DMS 273 treated with DMSO at 0.1 percent for 48 hours (cell line): ENCODE results near the gene FGFR1OP2.
"Not testable (repeated sequence)": the region's sequence is repeated elsewhere in the genome, so short reads cannot be mapped to it uniquely, and the experiment has no call there.

Source experiments
- DNase-seq: peaks from one replicate; lab custom pipeline; 2025; lab: John Stamatoyannopoulos, UW

The FGFR1OP2 gene

GRCh38 chr12:26941215-26941594, 2.9 kb downstream of the FGFR1OP2 start:
- DNase-seq = no peak

- DNase-seq = no peak
Measured at GRCh38 chr12:26948309-26948708, 10.0 kb downstream of the FGFR1OP2 start.

GRCh38 chr12:26953447-26953846, 15.2 kb downstream of the FGFR1OP2 start:
- DNase-seq = no peak

GRCh38 chr12:26954027-26954426, 15.8 kb downstream of the FGFR1OP2 start:
- no peak for DNase-seq

GRCh38 chr12:26961391-26961790, 23.1 kb downstream of the FGFR1OP2 start:
- DNase-seq = not testable (repeated sequence)

GRCh38 chr12:26961803-26962202, 23.5 kb downstream of the FGFR1OP2 start:
- DNase-seq = no peak

- no peak for DNase-seq
Measured at GRCh38 chr12:26963413-26963812, 25.1 kb downstream of the FGFR1OP2 start.

- no peak for DNase-seq
Measured at GRCh38 chr12:26966842-26967241, 28.6 kb downstream of the FGFR1OP2 start.

GRCh38 chr12:26970136-26970535, 31.9 kb downstream of the FGFR1OP2 start:
- DNase-seq = no peak

GRCh38 chr12:26971963-26972362, 33.7 kb downstream of the FGFR1OP2 start:
- DNase-seq = no peak

- DNase-seq = no peak
Measured at GRCh38 chr12:26976687-26977086, 38.4 kb downstream of the FGFR1OP2 start.

GRCh38 chr12:26978801-26979200, 40.5 kb downstream of the FGFR1OP2 start:
- DNase-seq = no peak

GRCh38 chr12:26979733-26980132, 41.5 kb downstream of the FGFR1OP2 start:
- DNase-seq = no peak

- DNase-seq = no peak
Measured at GRCh38 chr12:26982866-26983265, 44.6 kb downstream of the FGFR1OP2 start.

- DNase-seq = no peak
Measured at GRCh38 chr12:26987634-26988424, 49.6 kb downstream of the FGFR1OP2 start.

GRCh38 chr12:26988703-26989102, 50.4 kb downstream of the FGFR1OP2 start:
- DNase-seq = no peak

- no peak for DNase-seq
Measured at GRCh38 chr12:26989873-26990272, 51.6 kb downstream of the FGFR1OP2 start.

- DNase-seq = no peak
Measured at GRCh38 chr12:26991826-26992225, 53.6 kb downstream of the FGFR1OP2 start.

- DNase-seq = no peak
Measured at GRCh38 chr12:26994109-26994508, 55.8 kb downstream of the FGFR1OP2 start.

- no peak for DNase-seq
Measured at GRCh38 chr12:26995706-26996105, 57.4 kb downstream of the FGFR1OP2 start.

- no peak for DNase-seq
Measured at GRCh38 chr12:26997003-26997402, 58.7 kb downstream of the FGFR1OP2 start.

GRCh38 chr12:27000961-27001360, 62.7 kb downstream of the FGFR1OP2 start:
- no peak for DNase-seq

GRCh38 chr12:27001663-27002062, 63.4 kb downstream of the FGFR1OP2 start:
- DNase-seq = no peak

GRCh38 chr12:27002141-27002540, 63.9 kb downstream of the FGFR1OP2 start:
- DNase-seq = no peak
